HL-60 (cell line): Measurements from ENCODE around the gene TUBGCP3.

Experiments used
- DNase-seq, 2 experiments: peaks; one replicate each; pipeline ENCODE4 v3.0.0-alpha.2; 2010 to 2020; ENCODE audit warnings: low read depth in 1 of 2, low spot score in 1 of 2
- H3K27ac ChIP-seq: fragments of 250-450 bp; sonication (Bioruptor Pico); replicated peaks from 2 replicates; pipeline ENCODE4 v1.5.1; 2020; ENCODE audit warnings: mild to moderate bottlenecking, moderate library complexity
- H3K27me3 ChIP-seq: fragments of 250-450 bp; sonication (Bioruptor Pico); 2 replicates; pipeline ENCODE4 v1.5.1; 2021; ENCODE audit warnings: mild to moderate bottlenecking, moderate library complexity; ENCODE audit not compliant: insufficient read depth, poor library complexity, severe bottlenecking
- H3K4me3 ChIP-seq: replicated peaks from 2 replicates; pipeline ENCODE4 v1.5.1; 2011; ENCODE audit warnings: mild to moderate bottlenecking, control low read depth, low read length; ENCODE audit not compliant: insufficient read depth
- CTCF ChIP-seq: IDR thresholded peaks from one replicate; pipeline ENCODE4 v1.5.1; 2011; ENCODE audit warnings: low read length, control low read depth, inconsistent platforms; ENCODE audit not compliant: insufficient read depth
- GABPA ChIP-seq: IDR thresholded peaks from 2 replicates; pipeline ENCODE4 v1.6.1; 2012; ENCODE audit warnings: low read depth
- POLR2AphosphoS5 ChIP-seq: IDR thresholded peaks from 2 replicates; pipeline ENCODE4 v1.6.1; 2012; ENCODE audit warnings: low read depth
- REST ChIP-seq: IDR thresholded peaks from 2 replicates; pipeline ENCODE4 v1.6.1; 2012; ENCODE audit warnings: low read depth; ENCODE audit not compliant: insufficient replicate concordance
- SPI1 ChIP-seq: IDR thresholded peaks from 2 replicates; pipeline ENCODE4 v1.6.1; 2012; ENCODE audit warnings: low read depth, mild to moderate bottlenecking, borderline replicate concordance

Gene TUBGCP3

GRCh38 chr13:112465251-112466131 is 122.5 kb downstream of the TUBGCP3 start:
- no peak overlapping the region for H3K27ac ChIP-seq
- no peaks in the 10 kb centered on the region for H3K27me3 ChIP-seq
- DNase-seq, result no peak
- TF ChIP-seq GABPA, result no peak
- no peak for TF ChIP-seq POLR2AphosphoS5
- TF ChIP-seq REST, result no peak
- TF ChIP-seq SPI1, result no peak
- TF ChIP-seq CTCF, result no peak
- no peak overlapping the region for H3K4me3 ChIP-seq

- H3K27me3 ChIP-seq, result no peaks in the 10 kb centered on the region
- no peak overlapping the region for H3K27ac ChIP-seq
- TF ChIP-seq SPI1 (no peak), REST (no peak), POLR2AphosphoS5 (no peak), GABPA (no peak), CTCF (no peak)
- DNase-seq, result no peak
- H3K4me3 ChIP-seq, result no peak overlapping the region
Observed at GRCh38 chr13:112464720-112465119, 123.2 kb downstream of the TUBGCP3 start.

- Histone ChIP-seq H3K27me3 (no peaks in the 10 kb centered on the region), H3K4me3 (no peak overlapping the region), H3K27ac (no peak overlapping the region)
- TF ChIP-seq SPI1, result no peak
- TF ChIP-seq CTCF, result no peak
- no peak for TF ChIP-seq GABPA
- no peak for TF ChIP-seq POLR2AphosphoS5
- TF ChIP-seq REST, result no peak
- no peak for DNase-seq
Observed at GRCh38 chr13:112462408-112462807, 125.5 kb downstream of the TUBGCP3 start.
